CD14-positive monocyte (primary cell): ENCODE results near the gene C3orf62. TPM values are rescaled to one million over a fixed set of nuclear protein-coding genes. Genes with fewer than 3 reads are reported as not detected.
A peak's percentile ranks its signal among the peaks of the same experiment; 100 is the strongest.

ENCODE experiments used
- DNase-seq, 3 donors: peaks; one replicate each; pipeline ENCODE4 v3.0.0-alpha.2; 2011 to 2022
- H2AFZ ChIP-seq: 2 replicates; pipeline ENCODE4 v1.6.0; 2012; ENCODE audit warnings: mild to moderate bottlenecking, low read depth, low read length, inconsistent platforms; ENCODE audit not compliant: insufficient read depth, poor library complexity, severe bottlenecking
- H3K27ac ChIP-seq, 2 donors: 1 replicate in 1 of 2; 2 replicates in 1 of 2; pipeline ENCODE4 v1.5.1; 2012 to 2013; ENCODE audit warnings: low read length in 2 of 2, control low read depth in 1 of 2, inconsistent platforms in 1 of 2, low read depth in 1 of 2, mild to moderate bottlenecking in 1 of 2
- H3K27me3 ChIP-seq, 2 donors: one replicate each; pipeline versions ENCODE4 v1.6.0 to v1.6.1; 2011 to 2013; ENCODE audit warnings: low read length in 2 of 2; ENCODE audit not compliant: control insufficient read depth in 2 of 2, insufficient read depth in 2 of 2
- H3K36me3 ChIP-seq, 2 donors: replicated peaks in 1 of 2; 1 replicate in 1 of 2; 2 replicates in 1 of 2; pipeline versions ENCODE4 v1.5.1 to v1.6.1; 2012 to 2013; ENCODE audit warnings: low read length in 2 of 2, control low read depth in 1 of 2, inconsistent platforms in 1 of 2, mild to moderate bottlenecking in 1 of 2; ENCODE audit not compliant: insufficient read depth in 2 of 2, control insufficient read depth in 1 of 2
- H3K4me1 ChIP-seq, 2 donors: 1 replicate in 1 of 2; 2 replicates in 1 of 2; pipeline versions ENCODE4 v1.5.1 to v1.6.1; 2012 to 2013; ENCODE audit warnings: low read length in 2 of 2, control low read depth in 1 of 2, inconsistent platforms in 1 of 2, mild to moderate bottlenecking in 1 of 2, moderate library complexity in 1 of 2; ENCODE audit not compliant: insufficient read depth in 2 of 2, control insufficient read depth in 1 of 2
- H3K4me2 ChIP-seq: replicated peaks from 2 replicates; pipeline ENCODE3; 2012; ENCODE audit warnings: low read length, moderate library complexity, mild to moderate bottlenecking; ENCODE audit not compliant: poor library complexity, severe bottlenecking; ENCODE audit errors: extremely low read depth
- H3K4me3 ChIP-seq, 3 experiments: fragments of 200-600 bp in 1 of 3; sonication (generic) in 1 of 3; replicated peaks in 1 of 3; 1 replicate in 2 of 3; 2 replicates in 1 of 3; pipeline ENCODE4 v1.5.1; 2011 to 2013; ENCODE audit warnings: low read length in 3 of 3, mild to moderate bottlenecking in 3 of 3, control low read depth in 2 of 3, low read depth in 2 of 3, inconsistent platforms in 1 of 3, moderate library complexity in 1 of 3
- H3K79me2 ChIP-seq: 2 replicates; pipeline ENCODE4 v1.6.0; 2012; ENCODE audit warnings: mild to moderate bottlenecking, control low read depth, inconsistent platforms, low read length, moderate library complexity; ENCODE audit not compliant: insufficient read depth
- H3K9ac ChIP-seq: 2 replicates; pipeline ENCODE4 v1.6.0; 2017; ENCODE audit warnings: low read length, mild to moderate bottlenecking; ENCODE audit not compliant: insufficient read depth, poor library complexity, severe bottlenecking
- H3K9me3 ChIP-seq, 2 donors: replicated peaks in 1 of 2; 1 replicate in 1 of 2; 2 replicates in 1 of 2; pipeline versions ENCODE4 v1.5.1 to v1.6.1; 2012 to 2013; ENCODE audit warnings: low read length in 2 of 2, control low read depth in 1 of 2; ENCODE audit not compliant: control insufficient read depth in 1 of 2, insufficient read depth in 1 of 2
- H4K20me1 ChIP-seq: 2 replicates; pipeline ENCODE4 v1.6.0; 2012; ENCODE audit warnings: mild to moderate bottlenecking, low read length, control low read depth, moderate library complexity; ENCODE audit not compliant: insufficient read depth
- H3K27ac Mint-ChIP-seq, 7 donors: one replicate each; pipeline ENCODE4 v1.8.0; 2020; ENCODE audit warnings: mild to moderate bottlenecking in 7 of 7, mixed read lengths in 7 of 7, moderate library complexity in 6 of 7, inconsistent platforms in 2 of 7
- H3K27me3 Mint-ChIP-seq, 3 donors: one replicate each; pipeline ENCODE4 v1.8.0; 2021 to 2022; ENCODE audit warnings: low read depth in 3 of 3, mild to moderate bottlenecking in 3 of 3, mixed read lengths in 3 of 3, moderate library complexity in 3 of 3, inconsistent platforms in 1 of 3
- H3K36me3 Mint-ChIP-seq, 2 donors: one replicate each; pipeline ENCODE4 v1.8.0; 2020; ENCODE audit warnings: mixed read lengths in 2 of 2, inconsistent platforms in 1 of 2, mild to moderate bottlenecking in 1 of 2
- H3K4me1 Mint-ChIP-seq: one replicate; pipeline ENCODE4 v1.8.0; 2020; ENCODE audit warnings: mild to moderate bottlenecking, mixed read lengths
- H3K4me3 Mint-ChIP-seq, 2 donors: one replicate each; pipeline ENCODE4 v1.8.0; 2020; ENCODE audit warnings: mild to moderate bottlenecking in 2 of 2, mixed read lengths in 2 of 2, moderate library complexity in 1 of 2
- H3K9me3 Mint-ChIP-seq, 7 donors: one replicate each; pipeline ENCODE4 v1.8.0; 2020 to 2022; ENCODE audit warnings: mixed read lengths in 7 of 7, mild to moderate bottlenecking in 6 of 7, moderate library complexity in 6 of 7, inconsistent platforms in 2 of 7
- CTCF ChIP-seq: fragments of 200-600 bp; IDR thresholded peaks from one replicate; pipeline ENCODE4 v1.8.0; 2022; ENCODE audit warnings: antibody characterized with exemption, mild to moderate bottlenecking
- WGBS: methylation state at CpG from one replicate; pipeline ENCODE4 v1.1.5; 2013; ENCODE audit warnings: missing lambda C conversion rate; ENCODE audit not compliant: insufficient coverage; 5-methylcytosine and 5-hydroxymethylcytosine counted together
- intact Hi-C, 2 donors: fragments of 100-400 bp; cut with micrococcal nuclease; formaldehyde crosslinking; loops; one replicate each; pipeline versions ENCODE4 v1.15.0 to v1.15.1; 2023
- polyA plus RNA-seq, 3 donors: library from polyadenylated mRNA; depleted of rRNA in 1 of 3; unstranded in 2 of 3; stranded (reverse) in 1 of 3; fragments of 300-500 nt in 2 of 3; fragments of >200 nt in 1 of 3; fragmentation: Illumina TruSeq in 2 of 3; gene quantifications; 1 replicate in 2 of 3; 2 replicates in 1 of 3; pipeline ENCODE4 v1.2.3, GENCODE V29; 2012 to 2021

The C3orf62 gene
- polyA plus RNA-seq, 3 donors, result 0.60 to 15.7 (median 1.0) TPM

GRCh38 chr3:49294343-49294742 is 17.3 kb upstream of the C3orf62 start:
- H4K20me1 ChIP-seq, result peaks cover 40% of the 10 kb centered on the region
- no peak overlapping the region for H3K9ac ChIP-seq
- H3K27me3 Mint-ChIP-seq, result no peaks in the 10 kb centered on the region
- intact Hi-C loops, result no loop called here
- H3K4me1 ChIP-seq, result peaks cover 4 to 10% of the 10 kb centered on the region in 2 donors
- no peak overlapping the region for H2AFZ ChIP-seq
- peak overlapping the region in 1 of 2 donors; percentile 7 for H3K27ac ChIP-seq
- no peak overlapping the region for H3K4me2 ChIP-seq
- TF ChIP-seq CTCF, result no peak
- H3K36me3 Mint-ChIP-seq, result peaks cover 76 to 97% of the 10 kb centered on the region in 2 donors
- DNase-seq, result no peak
- H3K27ac Mint-ChIP-seq, result peak overlapping the region in 2 of 7 donors; percentile 48 to 54
- no peaks in the 10 kb centered on the region for H3K9me3 Mint-ChIP-seq
- no peaks in the 10 kb centered on the region for H3K79me2 ChIP-seq
- WGBS, result 80% methylated on average over 8 of the region's 8 CpGs
- H3K4me1 Mint-ChIP-seq, result peaks cover 10% of the 10 kb centered on the region
- H3K36me3 ChIP-seq, result peaks cover 76 to 95% of the 10 kb centered on the region in 2 donors
- no peaks in the 10 kb centered on the region for H3K27me3 ChIP-seq
- no peak overlapping the region for H3K4me3 ChIP-seq
- H3K4me3 Mint-ChIP-seq, result no peak overlapping the region
- H3K9me3 ChIP-seq, result no peaks in the 10 kb centered on the region

GRCh38 chr3:49283997-49284396 is 7.0 kb upstream of the C3orf62 start:
- Mint-ChIP-seq H3K36me3 (peaks cover 73 to 98% of the 10 kb centered on the region in 2 donors), H3K4me1 (peaks cover 5% of the 10 kb centered on the region), H3K27me3 (no peaks in the 10 kb centered on the region), H3K4me3 (no peak overlapping the region), H3K27ac (no peak overlapping the region), H3K9me3 (peaks cover 0 to 5% (median 0%) of the 10 kb centered on the region in 7 donors)
- Histone ChIP-seq H3K4me2 (no peak overlapping the region), H3K9ac (no peak overlapping the region), H3K27ac (no peak overlapping the region), H3K4me3 (no peak overlapping the region), H3K4me1 (peaks cover 6% of the 10 kb centered on the region in 2 donors), H2AFZ (no peak overlapping the region), H3K36me3 (peaks cover 81 to 97% of the 10 kb centered on the region in 2 donors), H3K79me2 (no peaks in the 10 kb centered on the region), H3K9me3 (no peaks in the 10 kb centered on the region), H4K20me1 (peaks cover 20% of the 10 kb centered on the region), H3K27me3 (no peaks in the 10 kb centered on the region)
- intact Hi-C loops, result loop anchor here in 1 of 2 donors (1.0 kb wide), 1 partner anchor 14 kb away; no protein-coding TSS in a partner anchor
- TF ChIP-seq CTCF, result no peak
- DNase-seq, result no peak
- WGBS, result 100% methylated on average over 2 of the region's 6 CpGs
